Body of pancreas (tissue), 4 donors: ENCODE data around the gene TMEM168. TPM values are rescaled to one million over a fixed set of nuclear protein-coding genes. Genes with fewer than 3 reads are reported as not detected.
A peak's percentile ranks its signal among the peaks of the same experiment; 100 is the strongest.

Experiments used
- ATAC-seq: fragments of 150-250 bp; one replicate; pipeline ENCODE4 v1.9.1; 2016
- DNase-seq, 4 donors: peaks; one replicate each; pipeline ENCODE4 v3.0.0-alpha.2; 2019
- H3K27ac ChIP-seq, 4 donors: fragments of 200-600 bp; sonication (generic); 1 replicate in 3 of 4; 2 replicates in 1 of 4; pipeline versions ENCODE4 v1.5.1 to v1.6.1; 2016 to 2019; ENCODE audit warnings: mild to moderate bottlenecking in 1 of 4, mixed read lengths in 1 of 4, moderate library complexity in 1 of 4
- H3K27me3 ChIP-seq, 2 donors: fragments of 200-600 bp; sonication (generic); one replicate each; pipeline ENCODE4 v1.6.0; 2016; ENCODE audit warnings: mild to moderate bottlenecking in 1 of 2
- H3K36me3 ChIP-seq, 2 donors: fragments of 200-600 bp; sonication (generic); replicated peaks in 1 of 2; 2 replicates each; pipeline ENCODE4 v1.5.1; 2016; ENCODE audit warnings: low read depth in 2 of 2; ENCODE audit not compliant: insufficient read depth in 1 of 2
- H3K4me1 ChIP-seq: fragments of 200-600 bp; sonication (generic); one replicate; pipeline ENCODE4 v1.6.0; 2016
- H3K4me3 ChIP-seq, 2 donors: fragments of 200-600 bp; sonication (generic); 1 replicate in 1 of 2; 2 replicates in 1 of 2; pipeline ENCODE4 v1.5.1; 2016 to 2019
- H3K9me3 ChIP-seq, 3 donors: fragments of 200-600 bp; sonication (generic); 1 replicate in 2 of 3; 2 replicates in 1 of 3; pipeline ENCODE4 v1.5.1; 2016
- POLR2A ChIP-seq, 3 donors: fragments of 450-650 bp; IDR thresholded peaks; one replicate each; pipeline ENCODE4 v1.6.1; 2016; ENCODE audit warnings: antibody characterized with exemption in 3 of 3, mild to moderate bottlenecking in 2 of 3
- WGBS, 2 donors: methylation state at CpG; one replicate each; pipeline ENCODE4 v1.1.5; 2017; 5-methylcytosine and 5-hydroxymethylcytosine counted together
- intact Hi-C: fragments of 100-400 bp; cut with DNase I; formaldehyde crosslinking; loops from one replicate; pipeline ENCODE4 v1.15.1; 2023
- total RNA-seq, 2 donors: library from RNA; depleted of rRNA; stranded (reverse); fragments of >200 nt; gene quantifications; one replicate each; pipeline ENCODE4 v1.1.0, GENCODE V29; 2016
- TF ChIP-seq, protein P1 (sequence below), 7 experiments: fragments of 450-650 bp in 4 of 7; fragments of 200-600 bp in 3 of 7; sonication (generic) in 3 of 7; IDR thresholded peaks; one replicate each; pipeline ENCODE4 v1.5.1; 2016 to 2019; ENCODE audit warnings: antibody characterized with exemption in 7 of 7

TMEM168 gene
- total RNA-seq, 2 donors from 2014 or later, result 13.7 to 15.8 TPM

DNA sequence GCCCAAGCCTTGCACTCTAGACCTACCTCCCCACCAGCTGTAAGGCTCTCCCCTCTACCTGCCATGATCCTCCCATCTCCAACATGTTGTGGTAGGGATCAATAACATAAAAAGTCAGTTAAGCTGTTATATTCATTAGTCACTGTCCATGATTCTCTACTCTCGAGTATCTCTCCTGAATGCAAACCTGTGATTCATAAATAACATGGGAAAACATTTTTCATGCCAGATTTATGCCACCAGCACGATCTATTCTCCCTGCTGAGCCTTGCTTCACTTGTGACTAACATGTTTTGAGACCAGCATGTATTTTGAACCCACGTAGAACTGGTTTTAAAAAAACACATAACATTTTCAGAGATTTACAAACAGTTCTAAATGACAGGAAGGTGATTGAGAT is 30.3 kb downstream of the TMEM168 start:
- H3K27ac ChIP-seq, result no peak overlapping the region
- H3K36me3 ChIP-seq, result no peaks in the 10 kb centered on the region
- no peaks in the 10 kb centered on the region for H3K9me3 ChIP-seq
- intact Hi-C loops, result no loop called here
- H3K4me3 ChIP-seq, result no peak overlapping the region
- no peaks in the 10 kb centered on the region for H3K4me1 ChIP-seq
- no peaks in the 10 kb centered on the region for H3K27me3 ChIP-seq
- ATAC-seq (no peak), DNase-seq (no peak)
- 79 to 86% methylated on average over 3 of the region's 3 CpGs for WGBS, 2 donors
- TF ChIP-seq, protein P1, sequence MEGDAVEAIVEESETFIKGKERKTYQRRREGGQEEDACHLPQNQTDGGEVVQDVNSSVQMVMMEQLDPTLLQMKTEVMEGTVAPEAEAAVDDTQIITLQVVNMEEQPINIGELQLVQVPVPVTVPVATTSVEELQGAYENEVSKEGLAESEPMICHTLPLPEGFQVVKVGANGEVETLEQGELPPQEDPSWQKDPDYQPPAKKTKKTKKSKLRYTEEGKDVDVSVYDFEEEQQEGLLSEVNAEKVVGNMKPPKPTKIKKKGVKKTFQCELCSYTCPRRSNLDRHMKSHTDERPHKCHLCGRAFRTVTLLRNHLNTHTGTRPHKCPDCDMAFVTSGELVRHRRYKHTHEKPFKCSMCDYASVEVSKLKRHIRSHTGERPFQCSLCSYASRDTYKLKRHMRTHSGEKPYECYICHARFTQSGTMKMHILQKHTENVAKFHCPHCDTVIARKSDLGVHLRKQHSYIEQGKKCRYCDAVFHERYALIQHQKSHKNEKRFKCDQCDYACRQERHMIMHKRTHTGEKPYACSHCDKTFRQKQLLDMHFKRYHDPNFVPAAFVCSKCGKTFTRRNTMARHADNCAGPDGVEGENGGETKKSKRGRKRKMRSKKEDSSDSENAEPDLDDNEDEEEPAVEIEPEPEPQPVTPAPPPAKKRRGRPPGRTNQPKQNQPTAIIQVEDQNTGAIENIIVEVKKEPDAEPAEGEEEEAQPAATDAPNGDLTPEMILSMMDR (IDR thresholded peaks at IDR 0.05), result no peak
- TF ChIP-seq POLR2A (IDR thresholded peaks at IDR 0.05), result no peak

DNA sequence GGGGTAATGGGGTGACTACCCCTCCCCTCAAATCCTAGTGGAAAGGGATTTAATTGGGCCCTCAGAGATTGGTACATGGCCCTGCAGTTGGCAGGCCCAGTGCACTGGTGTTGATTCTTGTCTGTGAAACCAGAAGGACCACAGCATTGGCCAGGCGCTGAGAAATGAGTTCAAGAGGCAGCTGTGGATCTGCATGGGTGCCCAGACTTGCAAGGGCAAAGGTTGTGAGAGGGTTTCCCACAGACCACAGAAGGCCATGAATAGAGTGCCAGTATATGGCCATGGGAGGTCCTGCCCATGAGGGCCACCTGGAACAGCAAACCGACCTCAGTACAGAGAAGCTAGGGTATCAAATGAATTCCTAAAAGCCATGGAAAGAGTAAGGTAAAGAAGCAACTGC is 32.9 kb downstream of the TMEM168 start:
- intact Hi-C loops, result no loop called here
- no peak for TF ChIP-seq POLR2A (IDR thresholded peaks at IDR 0.05)
- TF ChIP-seq, protein P1 (IDR thresholded peaks at IDR 0.05), result no peak
- Histone ChIP-seq H3K36me3 (no peaks in the 10 kb centered on the region), H3K27ac (no peak overlapping the region), H3K27me3 (no peaks in the 10 kb centered on the region), H3K4me1 (no peaks in the 10 kb centered on the region), H3K9me3 (no peaks in the 10 kb centered on the region), H3K4me3 (no peak overlapping the region)
- DNase-seq (peak in 1 of 4 donors; percentile 29), ATAC-seq (no peak)
- 68% methylated on average over 2 of the region's 2 CpGs for WGBS, 2 donors

DNA sequence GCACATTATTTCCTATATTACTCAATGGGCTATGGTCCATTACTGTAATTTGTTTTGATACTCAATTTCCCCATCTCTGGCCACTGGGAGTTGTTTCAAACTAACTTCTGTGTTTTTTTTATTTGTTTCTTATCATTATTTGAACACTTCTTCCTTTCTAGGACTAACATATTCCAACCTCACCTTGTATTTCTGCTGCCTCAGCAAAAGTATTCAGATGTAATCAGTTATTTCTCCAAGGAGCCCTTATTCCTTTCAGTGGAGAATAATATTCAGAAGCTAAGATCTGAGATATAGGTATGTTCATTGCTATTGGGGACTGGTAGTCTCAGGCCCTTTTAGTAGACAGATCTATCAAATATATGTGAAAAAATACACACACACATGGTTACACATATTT is 36.9 kb downstream of the TMEM168 start:
- H3K4me1 ChIP-seq, result no peaks in the 10 kb centered on the region
- no peaks in the 10 kb centered on the region for H3K9me3 ChIP-seq
- TF ChIP-seq, protein P1 (IDR thresholded peaks at IDR 0.05), result no peak
- no peak for TF ChIP-seq POLR2A (IDR thresholded peaks at IDR 0.05)
- no peak overlapping the region for H3K4me3 ChIP-seq
- ATAC-seq (no peak), DNase-seq (no peak)
- H3K36me3 ChIP-seq, result no peaks in the 10 kb centered on the region
- intact Hi-C loops, result no loop called here
- H3K27me3 ChIP-seq, result no peaks in the 10 kb centered on the region
- H3K27ac ChIP-seq, result no peak overlapping the region

DNA sequence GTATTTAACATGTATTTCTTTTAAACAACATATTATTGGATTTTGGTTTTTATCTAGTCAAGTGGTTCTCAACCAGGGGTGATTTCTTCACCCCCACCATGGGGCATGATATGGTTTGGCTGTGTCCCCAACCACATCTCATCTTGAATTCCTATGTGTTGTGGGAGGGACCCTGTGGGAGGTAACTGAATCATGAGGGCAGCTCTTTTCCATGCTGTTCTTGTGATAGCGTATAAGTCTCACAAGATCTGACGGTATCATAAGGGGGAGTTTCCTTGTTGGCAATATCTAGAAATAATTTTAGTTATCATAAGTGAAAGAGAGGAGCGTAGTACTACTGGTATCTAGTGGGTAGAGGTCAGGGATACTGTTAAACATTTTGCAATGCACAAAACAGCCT is 37.6 kb downstream of the TMEM168 start:
- Histone ChIP-seq H3K9me3 (no peaks in the 10 kb centered on the region), H3K27me3 (no peaks in the 10 kb centered on the region), H3K27ac (no peak overlapping the region), H3K4me3 (no peak overlapping the region), H3K4me1 (no peaks in the 10 kb centered on the region), H3K36me3 (no peaks in the 10 kb centered on the region)
- TF ChIP-seq, protein P1 (IDR thresholded peaks at IDR 0.05), result no peak
- TF ChIP-seq POLR2A (IDR thresholded peaks at IDR 0.05), result no peak
- no peak for ATAC-seq
- intact Hi-C loops, result no loop called here
- no peak for DNase-seq
- 88 to 95% methylated on average over 3 of the region's 3 CpGs for WGBS, 2 donors

DNA sequence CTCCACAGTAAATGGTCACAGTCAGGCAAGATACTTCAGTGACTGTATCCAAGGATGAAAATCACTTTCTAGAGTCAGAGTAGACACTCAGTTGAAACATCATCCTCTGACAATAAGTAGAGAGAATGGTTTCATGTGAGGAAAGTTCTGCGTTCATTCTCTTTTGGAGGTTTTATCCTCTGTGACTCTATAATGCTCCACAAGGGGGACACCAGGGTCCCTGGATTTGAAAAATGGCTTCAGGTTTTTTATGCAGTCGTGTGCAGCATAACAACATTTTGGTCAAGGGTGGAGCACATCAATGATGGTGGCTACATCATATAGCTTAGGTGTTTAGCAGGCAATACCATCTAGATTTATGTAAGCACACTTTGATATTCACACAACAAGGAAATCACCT is 40.4 kb downstream of the TMEM168 start:
- H3K36me3 ChIP-seq, result no peaks in the 10 kb centered on the region
- no peak overlapping the region for H3K4me3 ChIP-seq
- H3K27ac ChIP-seq, result no peak overlapping the region
- ATAC-seq (no peak), DNase-seq (no peak)
- no peaks in the 10 kb centered on the region for H3K27me3 ChIP-seq
- TF ChIP-seq POLR2A (IDR thresholded peaks at IDR 0.05), result no peak
- TF ChIP-seq, protein P1 (IDR thresholded peaks at IDR 0.05), result no peak
- H3K9me3 ChIP-seq, result no peaks in the 10 kb centered on the region
- H3K4me1 ChIP-seq, result peaks cover 4% of the 10 kb centered on the region
- intact Hi-C loops, result no loop called here
- 81 to 92% methylated on average over 2 of the region's 2 CpGs for WGBS, 2 donors
